ENCODE results near the gene TMED3.

TMED3 gene

GRCh38 chr15:79310985-79311900 lies at the start of gene TMED3:
TMED3 (plus strand) TSS chr15:79311112; CDS start chr15:79311250, 138 bp downstream.
- peak; percentile 90 for DNase-seq

- no peak for DNase-seq
Measured at GRCh38 chr15:79261836-79262235, 49.1 kb upstream of the TMED3 start.

- DNase-seq = no peak
Measured at GRCh38 chr15:79265167-79265566, 45.7 kb upstream of the TMED3 start.

GRCh38 chr15:79265987-79266579 lies 44.8 kb upstream of the TMED3 start:
- DNase-seq = no peak

GRCh38 chr15:79282371-79283251 lies 28.3 kb upstream of the TMED3 start, which contains the start of gene ANKRD34C:
ANKRD34C (plus strand) TSS chr15:79282722; CDS start chr15:79293285, 10,563 bp downstream.
- DNase-seq = no peak

- peak; percentile 29 for DNase-seq
Measured at GRCh38 chr15:79283252-79284048, 27.5 kb upstream of the TMED3 start.

- DNase-seq = no peak
Measured at GRCh38 chr15:79290642-79291275, 20.2 kb upstream of the TMED3 start.

- no peak for DNase-seq
Measured at GRCh38 chr15:79292011-79292410, 18.9 kb upstream of the TMED3 start.

- no peak for DNase-seq
Measured at GRCh38 chr15:79294075-79294474, 16.8 kb upstream of the TMED3 start.

- peak; percentile 54 for DNase-seq
Measured at GRCh38 chr15:79296583-79296982, 14.3 kb upstream of the TMED3 start.

- DNase-seq = no peak
Measured at GRCh38 chr15:79299126-79299840, 11.6 kb upstream of the TMED3 start.

GRCh38 chr15:79299841-79300235 lies 11.1 kb upstream of the TMED3 start:
- no peak for DNase-seq

- no peak for DNase-seq
Measured at GRCh38 chr15:79307251-79307650, 3.7 kb upstream of the TMED3 start.

- DNase-seq = no peak
Measured at GRCh38 chr15:79308874-79309273, 2.0 kb upstream of the TMED3 start.

GRCh38 chr15:79310612-79310984 lies 314 bp upstream of the TMED3 start:
- DNase-seq = peak; percentile 65

GRCh38 chr15:79311901-79312553 lies 1.1 kb downstream of the TMED3 start:
- no peak for DNase-seq

- DNase-seq = no peak
Measured at GRCh38 chr15:79314186-79314585, 3.3 kb downstream of the TMED3 start.

GRCh38 chr15:79314811-79315210 lies 3.9 kb downstream of the TMED3 start:
- DNase-seq = no peak

GRCh38 chr15:79315623-79316328 lies 4.9 kb downstream of the TMED3 start:
- no peak for DNase-seq

- DNase-seq = no peak
Measured at GRCh38 chr15:79316864-79317263, 6.0 kb downstream of the TMED3 start.

Data from OCI-M1 (cell line).